Measurements from ENCODE around the gene RIMOC1. TPM values are rescaled to one million over a fixed set of nuclear protein-coding genes. Genes with fewer than 3 reads are reported as not detected.

Gene RIMOC1
- total and polyA plus RNA-seq, 2 experiments from 2014 or later = 14.2 to 29.3 TPM

GRCh38 chr5:41874512-41875060, 29.6 kb upstream of the RIMOC1 start:
- Histone ChIP-seq H3K27me3 (no peaks in the 10 kb centered on the region), H2AFZ (no peak overlapping the region), H3K4me3 (no peak overlapping the region), H3K9me2 (replicated peaks; ENCODE audit: insufficient read depth) (no peaks in the 10 kb centered on the region), H3K9me3 (ENCODE audit: low read depth) (no peaks in the 10 kb centered on the region), H3K36me3 (replicated peaks; ENCODE audit: insufficient read depth, low read depth) (no peaks in the 10 kb centered on the region), H3K27ac (no peak overlapping the region), H3K4me1 (ENCODE audit: insufficient read depth) (peaks cover 6% of the 10 kb centered on the region), H3K79me2 (no peaks in the 10 kb centered on the region), H3K4me2 (no peak overlapping the region), H4K20me1 (ENCODE audit: insufficient read depth, poor library complexity, severe bottlenecking) (no peaks in the 10 kb centered on the region)
- TF ChIP-seq EZH2phosphoT487 (IDR thresholded peaks at IDR 0.05; ENCODE audit: low read depth, severe bottlenecking, unreplicated experiment) (no peak), EZH2 (IDR thresholded peaks at IDR 0.05; ENCODE audit: borderline replicate concordance) (no peak), CTCF (IDR thresholded peaks at IDR 0.05; ENCODE audit: poor library complexity) (no peak)
- DNase-seq (ENCODE audit: low spot score) = no peak

- Histone ChIP-seq H2AFZ (no peak overlapping the region), H3K4me3 (no peak overlapping the region), H3K9me2 (replicated peaks; ENCODE audit: insufficient read depth) (no peaks in the 10 kb centered on the region), H3K4me2 (no peak overlapping the region), H3K4me1 (ENCODE audit: insufficient read depth) (peaks cover 6% of the 10 kb centered on the region), H3K27ac (no peak overlapping the region), H3K27me3 (no peaks in the 10 kb centered on the region), H4K20me1 (ENCODE audit: insufficient read depth, poor library complexity, severe bottlenecking) (no peaks in the 10 kb centered on the region), H3K79me2 (no peaks in the 10 kb centered on the region), H3K9me3 (ENCODE audit: low read depth) (no peaks in the 10 kb centered on the region), H3K36me3 (replicated peaks; ENCODE audit: insufficient read depth, low read depth) (no peaks in the 10 kb centered on the region)
- DNase-seq (ENCODE audit: low spot score) = no peak
- TF ChIP-seq CTCF (IDR thresholded peaks at IDR 0.05; ENCODE audit: poor library complexity) (no peak), EZH2phosphoT487 (IDR thresholded peaks at IDR 0.05; ENCODE audit: low read depth, severe bottlenecking, unreplicated experiment) (no peak), EZH2 (IDR thresholded peaks at IDR 0.05; ENCODE audit: borderline replicate concordance) (no peak)
These were observed 29.0 kb upstream of the RIMOC1 start for GRCh38 chr5:41875121-41875520.

- Histone ChIP-seq H3K79me2 (no peaks in the 10 kb centered on the region), H3K27ac (no peak overlapping the region), H2AFZ (no peak overlapping the region), H3K36me3 (replicated peaks; ENCODE audit: insufficient read depth, low read depth) (no peaks in the 10 kb centered on the region), H3K4me2 (no peak overlapping the region), H3K4me3 (no peak overlapping the region), H4K20me1 (ENCODE audit: insufficient read depth, poor library complexity, severe bottlenecking) (no peaks in the 10 kb centered on the region), H3K4me1 (ENCODE audit: insufficient read depth) (peaks cover 6% of the 10 kb centered on the region), H3K27me3 (no peaks in the 10 kb centered on the region), H3K9me2 (replicated peaks; ENCODE audit: insufficient read depth) (no peaks in the 10 kb centered on the region), H3K9me3 (ENCODE audit: low read depth) (no peaks in the 10 kb centered on the region)
- TF ChIP-seq EZH2phosphoT487 (IDR thresholded peaks at IDR 0.05; ENCODE audit: low read depth, severe bottlenecking, unreplicated experiment) (no peak), EZH2 (IDR thresholded peaks at IDR 0.05; ENCODE audit: borderline replicate concordance) (no peak)
- WGBS (ENCODE audit: low lambda C conversion rate, missing lambda C conversion rate) = 44% methylated on average over 2 of the region's 2 CpGs
- no peak for DNase-seq (ENCODE audit: low spot score)
These were observed 27.5 kb upstream of the RIMOC1 start for GRCh38 chr5:41876678-41877077.

GRCh38 chr5:41877408-41877807, 26.7 kb upstream of the RIMOC1 start:
- Histone ChIP-seq H2AFZ (no peak overlapping the region), H4K20me1 (ENCODE audit: insufficient read depth, poor library complexity, severe bottlenecking) (no peaks in the 10 kb centered on the region), H3K4me2 (no peak overlapping the region), H3K9me2 (replicated peaks; ENCODE audit: insufficient read depth) (no peaks in the 10 kb centered on the region), H3K27ac (no peak overlapping the region), H3K36me3 (replicated peaks; ENCODE audit: insufficient read depth, low read depth) (no peaks in the 10 kb centered on the region), H3K27me3 (no peaks in the 10 kb centered on the region), H3K9me3 (ENCODE audit: low read depth) (no peaks in the 10 kb centered on the region), H3K4me1 (ENCODE audit: insufficient read depth) (peaks cover 6% of the 10 kb centered on the region), H3K4me3 (no peak overlapping the region), H3K79me2 (no peaks in the 10 kb centered on the region)
- no peak for DNase-seq (ENCODE audit: low spot score)
- no peak for TF ChIP-seq EZH2 (IDR thresholded peaks at IDR 0.05; ENCODE audit: borderline replicate concordance)
- no peak for TF ChIP-seq EZH2phosphoT487 (IDR thresholded peaks at IDR 0.05; ENCODE audit: low read depth, severe bottlenecking, unreplicated experiment)
- TF ChIP-seq CTCF (IDR thresholded peaks at IDR 0.05; ENCODE audit: poor library complexity) = no peak
- WGBS (ENCODE audit: low lambda C conversion rate, missing lambda C conversion rate) = 93% methylated on average over 1 of the region's 1 CpG

Data from hepatocyte (in vitro differentiated cells).